Tibial artery (tissue), 4 donors: Measurements from ENCODE around the gene CD3G.
"Not testable (repeated sequence)": the region's sequence is repeated elsewhere in the genome, so short reads cannot be mapped to it uniquely, and the experiment has no call there.

Experiments used
- DNase-seq, 2 donors: peaks; one replicate each; pipeline ENCODE4 v3.0.0-alpha.2; 2019
- H3K27ac ChIP-seq, 2 donors: fragments of 200-600 bp; sonication (generic) in 1 of 2; 1 replicate in 1 of 2; 2 replicates in 1 of 2; pipeline ENCODE4 v1.5.1; 2018 to 2019; ENCODE audit warnings: mild to moderate bottlenecking in 1 of 2
- H3K27me3 ChIP-seq, 2 donors: fragments of 200-600 bp; sonication (generic) in 1 of 2; one replicate each; pipeline versions ENCODE4 v1.5.1 to v1.6.0; 2016 to 2019
- H3K36me3 ChIP-seq, 3 donors: fragments of 200-600 bp; sonication (generic) in 2 of 3; one replicate each; pipeline ENCODE4 v1.5.1; 2016 to 2019; ENCODE audit warnings: mild to moderate bottlenecking in 2 of 3
- H3K4me1 ChIP-seq, 4 donors: fragments of 200-600 bp; sonication (generic) in 2 of 4; 1 replicate in 3 of 4; 2 replicates in 1 of 4; pipeline ENCODE4 v1.5.1; 2016 to 2019
- H3K4me3 ChIP-seq, 2 donors: fragments of 200-600 bp; sonication (generic) in 1 of 2; 1 replicate in 1 of 2; 2 replicates in 1 of 2; pipeline ENCODE4 v1.5.1; 2018 to 2019; ENCODE audit warnings: mild to moderate bottlenecking in 2 of 2
- H3K9me3 ChIP-seq, 3 donors: fragments of 200-600 bp; sonication (generic) in 1 of 3; one replicate each; pipeline ENCODE4 v1.5.1; 2016 to 2019
- intact Hi-C: fragments of 100-400 bp; cut with DNase I; formaldehyde crosslinking; loops from one replicate; pipeline ENCODE4 v1.15.0; 2023; ENCODE audit warnings: low total_unique reads
- TF ChIP-seq, protein P1 (sequence below), 2 experiments: fragments of 200-600 bp in 1 of 2; fragments of 450-650 bp in 1 of 2; IDR thresholded peaks; one replicate each; pipeline ENCODE4 v1.5.1; 2017 to 2019; ENCODE audit warnings: antibody characterized with exemption in 2 of 2, mild to moderate bottlenecking in 1 of 2, moderate library complexity in 1 of 2

CD3G gene

DNA sequence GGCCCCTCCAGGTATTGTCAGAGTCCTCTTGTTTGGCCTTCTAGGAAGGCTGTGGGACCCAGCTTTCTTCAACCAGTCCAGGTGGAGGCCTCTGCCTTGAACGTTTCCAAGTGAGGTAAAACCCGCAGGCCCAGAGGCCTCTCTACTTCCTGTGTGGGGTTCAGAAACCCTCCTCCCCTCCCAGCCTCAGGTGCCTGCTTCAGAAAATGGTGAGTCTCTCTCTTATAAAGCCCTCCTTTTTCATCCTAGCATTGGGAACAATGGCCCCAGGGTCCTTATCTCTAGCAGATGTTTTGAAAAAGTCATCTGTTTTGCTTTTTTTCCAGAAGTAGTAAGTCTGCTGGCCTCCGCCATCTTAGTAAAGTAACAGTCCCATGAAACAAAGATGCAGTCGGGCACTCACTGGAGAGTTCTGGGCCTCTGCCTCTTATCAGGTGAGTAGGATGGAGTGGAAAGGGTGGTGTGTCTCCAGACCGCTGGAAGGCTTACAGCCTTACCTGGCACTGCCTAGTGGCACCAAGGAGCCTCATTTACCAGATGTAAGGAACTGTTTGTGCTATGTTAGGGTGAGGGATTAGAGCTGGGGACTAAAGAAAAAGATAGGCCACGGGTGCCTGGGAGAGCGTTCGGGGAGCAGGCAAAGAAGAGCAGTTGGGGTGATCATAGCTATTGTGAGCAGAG lies 39.4 kb upstream of the CD3G start, which contains the start of gene CD3E:
CD3E (plus strand) TSS at position 163 of the 681 bp plus-strand sequence; CDS start at position 386, 223 bp downstream.
- Histone ChIP-seq H3K4me1 (no peaks in the 10 kb centered on the region), H3K4me3 (no peak within 1 kb of the TSS), H3K9me3 (no peaks in the 10 kb centered on the region), H3K27ac (no peak within 1 kb of the TSS), H3K27me3 (peaks cover 0 to 10% of the 10 kb centered on the region in 2 donors), H3K36me3 (no peaks in the 10 kb centered on the region)
- TF ChIP-seq, protein P1, sequence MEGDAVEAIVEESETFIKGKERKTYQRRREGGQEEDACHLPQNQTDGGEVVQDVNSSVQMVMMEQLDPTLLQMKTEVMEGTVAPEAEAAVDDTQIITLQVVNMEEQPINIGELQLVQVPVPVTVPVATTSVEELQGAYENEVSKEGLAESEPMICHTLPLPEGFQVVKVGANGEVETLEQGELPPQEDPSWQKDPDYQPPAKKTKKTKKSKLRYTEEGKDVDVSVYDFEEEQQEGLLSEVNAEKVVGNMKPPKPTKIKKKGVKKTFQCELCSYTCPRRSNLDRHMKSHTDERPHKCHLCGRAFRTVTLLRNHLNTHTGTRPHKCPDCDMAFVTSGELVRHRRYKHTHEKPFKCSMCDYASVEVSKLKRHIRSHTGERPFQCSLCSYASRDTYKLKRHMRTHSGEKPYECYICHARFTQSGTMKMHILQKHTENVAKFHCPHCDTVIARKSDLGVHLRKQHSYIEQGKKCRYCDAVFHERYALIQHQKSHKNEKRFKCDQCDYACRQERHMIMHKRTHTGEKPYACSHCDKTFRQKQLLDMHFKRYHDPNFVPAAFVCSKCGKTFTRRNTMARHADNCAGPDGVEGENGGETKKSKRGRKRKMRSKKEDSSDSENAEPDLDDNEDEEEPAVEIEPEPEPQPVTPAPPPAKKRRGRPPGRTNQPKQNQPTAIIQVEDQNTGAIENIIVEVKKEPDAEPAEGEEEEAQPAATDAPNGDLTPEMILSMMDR (IDR thresholded peaks at IDR 0.05) = no peak
- no peak for DNase-seq
- intact Hi-C loops = no loop called here

GRCh38 chr11:118305726-118306125 lies 38.4 kb upstream of the CD3G start:
- no peaks in the 10 kb centered on the region for H3K4me1 ChIP-seq
- DNase-seq = no peak
- H3K9me3 ChIP-seq = no peaks in the 10 kb centered on the region
- H3K27me3 ChIP-seq = peaks cover 0 to 10% of the 10 kb centered on the region in 2 donors
- TF ChIP-seq, protein P1 (IDR thresholded peaks at IDR 0.05) = no peak
- H3K27ac ChIP-seq = no peak overlapping the region
- intact Hi-C loops = no loop called here
- H3K4me3 ChIP-seq = no peak overlapping the region
- H3K36me3 ChIP-seq = no peaks in the 10 kb centered on the region

- no peak overlapping the region for H3K27ac ChIP-seq
- TF ChIP-seq, protein P1 (IDR thresholded peaks at IDR 0.05) = no peak
- H3K36me3 ChIP-seq = no peaks in the 10 kb centered on the region
- H3K4me1 ChIP-seq = no peaks in the 10 kb centered on the region
- H3K4me3 ChIP-seq = no peak overlapping the region
- H3K27me3 ChIP-seq = peaks cover 0 to 13% of the 10 kb centered on the region in 2 donors
- no peaks in the 10 kb centered on the region for H3K9me3 ChIP-seq
- intact Hi-C loops = no loop called here
- no peak for DNase-seq
Observed at GRCh38 chr11:118306556-118306955, 37.6 kb upstream of the CD3G start.

DNA sequence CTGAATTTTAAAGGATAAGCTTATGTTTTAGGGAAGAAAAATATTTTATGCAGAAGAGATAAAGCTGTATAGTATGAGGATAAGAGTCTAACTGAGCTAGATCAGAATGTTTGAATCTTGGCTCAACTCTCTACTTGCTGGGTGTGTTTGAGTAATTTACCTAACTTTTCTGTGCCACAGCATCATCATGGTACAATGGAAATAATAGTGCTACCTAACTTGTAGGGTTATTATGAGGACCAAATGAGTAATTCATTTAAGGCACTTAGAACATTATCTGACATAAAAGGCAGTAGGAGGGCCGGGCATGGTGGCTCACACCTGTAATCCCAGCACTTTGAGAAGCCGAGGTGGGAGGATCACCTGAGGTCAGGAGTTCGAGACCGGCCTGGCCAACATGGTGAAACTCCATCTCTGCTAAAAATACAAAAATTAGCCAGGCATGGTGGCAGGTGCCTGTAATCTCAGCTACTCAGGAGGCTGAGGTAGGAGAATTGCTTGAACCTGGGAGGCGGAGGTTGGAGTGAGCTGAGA lies 35.1 kb upstream of the CD3G start:
- DNase-seq, H3K27ac ChIP-seq, H3K36me3 ChIP-seq, H3K4me3 ChIP-seq, H3K4me1 ChIP-seq, intact Hi-C loops, H3K9me3 ChIP-seq: not testable (repeated sequence)
- H3K27me3 ChIP-seq = peaks cover 0 to 27% of the 10 kb centered on the region in 2 donors

DNA sequence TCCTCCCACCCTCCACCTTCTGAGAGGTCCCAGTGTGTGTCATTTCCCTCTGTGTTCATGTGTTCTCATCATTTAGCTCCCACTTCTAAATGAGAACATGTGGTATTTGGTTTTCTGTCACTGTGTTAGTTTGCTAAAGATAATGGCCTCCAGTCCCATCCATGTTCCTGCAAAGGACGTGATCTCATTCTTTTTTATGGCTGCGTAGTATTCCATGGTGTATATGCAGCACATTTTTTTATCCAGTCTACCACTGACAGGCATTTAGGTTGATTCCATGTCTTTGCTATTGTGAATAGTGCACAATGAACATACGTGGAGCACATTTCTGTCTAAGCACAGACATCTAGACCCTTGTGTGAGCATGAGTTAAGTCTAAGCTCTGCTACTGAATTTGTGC lies 33.9 kb upstream of the CD3G start:
- TF ChIP-seq, protein P1 (IDR thresholded peaks at IDR 0.05) = no peak
- H3K9me3 ChIP-seq = no peaks in the 10 kb centered on the region
- H3K4me1 ChIP-seq = peaks cover 0 to 2% (median 0%) of the 10 kb centered on the region in 4 donors
- no peaks in the 10 kb centered on the region for H3K36me3 ChIP-seq
- no peak overlapping the region for H3K27ac ChIP-seq
- intact Hi-C loops = no loop called here
- no peak for DNase-seq
- peaks cover 0 to 33% of the 10 kb centered on the region in 2 donors for H3K27me3 ChIP-seq
- no peak overlapping the region for H3K4me3 ChIP-seq

GRCh38 chr11:118310781-118311485 lies 33.2 kb upstream of the CD3G start:
- no peak overlapping the region for H3K27ac ChIP-seq
- H3K9me3 ChIP-seq = no peaks in the 10 kb centered on the region
- intact Hi-C loops = no loop called here
- H3K36me3 ChIP-seq = no peaks in the 10 kb centered on the region
- peaks cover 0 to 40% of the 10 kb centered on the region in 2 donors for H3K27me3 ChIP-seq
- DNase-seq = no peak
- peaks cover 0 to 9% (median 1%) of the 10 kb centered on the region in 4 donors for H3K4me1 ChIP-seq
- no peak overlapping the region for H3K4me3 ChIP-seq
- TF ChIP-seq, protein P1 (IDR thresholded peaks at IDR 0.05) = no peak
